Type B pancreatic cell (in vitro differentiated cells): Measurements from ENCODE around the gene ANKRD29. TPM values are rescaled to one million over a fixed set of nuclear protein-coding genes. Genes with fewer than 3 reads are reported as not detected.
"Not testable (repeated sequence)": the region's sequence is repeated elsewhere in the genome, so short reads cannot be mapped to it uniquely, and the experiment has no call there.

Experiments
- DNase-seq: peaks from one replicate; pipeline ENCODE4 v3.0.0; 2021; ENCODE audit warnings: mixed read lengths; ENCODE audit not compliant: unreplicated experiment; ENCODE audit errors: extremely low spot score
- H3K27ac Mint-ChIP-seq: 2 replicates; pipeline ENCODE4 v1.8.0; 2021; ENCODE audit warnings: mild to moderate bottlenecking, mixed read lengths
- H3K27me3 Mint-ChIP-seq: 2 replicates; pipeline ENCODE4 v1.8.0; 2021; ENCODE audit warnings: mixed read lengths
- H3K36me3 Mint-ChIP-seq: 2 replicates; pipeline ENCODE4 v1.8.0; 2021; ENCODE audit warnings: mixed read lengths
- H3K4me1 Mint-ChIP-seq: one replicate; pipeline ENCODE4 v1.8.0; 2021; ENCODE audit warnings: mixed read lengths; ENCODE audit not compliant: unreplicated experiment
- H3K4me3 Mint-ChIP-seq: 2 replicates; pipeline ENCODE4 v1.8.0; 2021; ENCODE audit warnings: mild to moderate bottlenecking, mixed read lengths
- H3K9me3 Mint-ChIP-seq: 2 replicates; pipeline ENCODE4 v1.8.0; 2021; ENCODE audit warnings: mixed read lengths
- total RNA-seq: library from RNA; stranded (reverse); gene quantifications from 2 replicates; pipeline ENCODE4 v1.2.1, GENCODE V29; 2021; ENCODE audit warnings: low replicate concordance
- TF ChIP-seq, protein P1 (sequence below): fragments of 200-600 bp; sonication (generic); conservative IDR thresholded peaks from 2 replicates; pipeline ENCODE4 v1.5.0; 2021; ENCODE audit warnings: antibody characterized with exemption, mild to moderate bottlenecking

The ANKRD29 gene
- total RNA-seq, 1 donor from 2014 or later: 3.5 TPM

DNA sequence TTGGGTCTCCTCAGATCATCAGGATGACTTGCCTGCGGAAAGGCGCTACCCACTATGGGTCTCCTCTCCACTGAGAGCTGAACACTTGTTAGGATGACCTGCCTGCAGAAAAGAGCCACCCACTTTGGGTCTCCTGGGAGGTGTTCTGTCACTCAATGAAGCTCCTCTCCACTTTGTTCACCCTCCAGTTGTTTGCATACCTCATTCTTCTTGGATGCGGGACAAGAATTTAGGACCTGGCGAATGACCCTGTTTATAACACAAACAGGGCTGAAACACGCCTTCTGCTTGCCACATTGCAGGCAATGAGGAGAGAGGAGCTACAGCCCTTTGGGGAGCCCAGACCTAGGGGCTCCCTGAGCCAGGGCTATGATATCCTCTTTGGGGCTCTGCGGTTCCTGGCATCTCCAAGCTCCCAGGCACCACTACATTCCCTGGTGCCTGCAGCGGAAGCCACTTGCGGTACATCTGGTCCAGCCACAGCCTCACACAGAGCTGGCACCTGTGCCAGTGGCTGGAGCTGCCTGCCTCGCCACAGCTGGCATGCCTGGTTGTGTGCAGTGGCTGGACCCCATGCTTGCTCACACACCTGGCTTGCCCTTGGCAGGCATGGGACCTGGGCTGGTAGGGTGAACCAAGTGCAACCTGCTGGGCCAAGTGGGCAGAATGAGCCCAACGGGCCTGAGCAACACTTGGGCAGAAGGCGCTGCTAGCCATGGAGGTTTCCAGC is 20.6 kb downstream of the ANKRD29 start:
- H3K4me3 Mint-ChIP-seq: no peak overlapping the region
- TF ChIP-seq, protein P1, sequence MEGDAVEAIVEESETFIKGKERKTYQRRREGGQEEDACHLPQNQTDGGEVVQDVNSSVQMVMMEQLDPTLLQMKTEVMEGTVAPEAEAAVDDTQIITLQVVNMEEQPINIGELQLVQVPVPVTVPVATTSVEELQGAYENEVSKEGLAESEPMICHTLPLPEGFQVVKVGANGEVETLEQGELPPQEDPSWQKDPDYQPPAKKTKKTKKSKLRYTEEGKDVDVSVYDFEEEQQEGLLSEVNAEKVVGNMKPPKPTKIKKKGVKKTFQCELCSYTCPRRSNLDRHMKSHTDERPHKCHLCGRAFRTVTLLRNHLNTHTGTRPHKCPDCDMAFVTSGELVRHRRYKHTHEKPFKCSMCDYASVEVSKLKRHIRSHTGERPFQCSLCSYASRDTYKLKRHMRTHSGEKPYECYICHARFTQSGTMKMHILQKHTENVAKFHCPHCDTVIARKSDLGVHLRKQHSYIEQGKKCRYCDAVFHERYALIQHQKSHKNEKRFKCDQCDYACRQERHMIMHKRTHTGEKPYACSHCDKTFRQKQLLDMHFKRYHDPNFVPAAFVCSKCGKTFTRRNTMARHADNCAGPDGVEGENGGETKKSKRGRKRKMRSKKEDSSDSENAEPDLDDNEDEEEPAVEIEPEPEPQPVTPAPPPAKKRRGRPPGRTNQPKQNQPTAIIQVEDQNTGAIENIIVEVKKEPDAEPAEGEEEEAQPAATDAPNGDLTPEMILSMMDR: no peak
- H3K4me1 Mint-ChIP-seq: peaks cover 6% of the 10 kb centered on the region
- H3K27me3 Mint-ChIP-seq: no peaks in the 10 kb centered on the region
- no peaks in the 10 kb centered on the region for H3K9me3 Mint-ChIP-seq
- no peak overlapping the region for H3K27ac Mint-ChIP-seq
- no peak for DNase-seq
- H3K36me3 Mint-ChIP-seq: no peaks in the 10 kb centered on the region

DNA sequence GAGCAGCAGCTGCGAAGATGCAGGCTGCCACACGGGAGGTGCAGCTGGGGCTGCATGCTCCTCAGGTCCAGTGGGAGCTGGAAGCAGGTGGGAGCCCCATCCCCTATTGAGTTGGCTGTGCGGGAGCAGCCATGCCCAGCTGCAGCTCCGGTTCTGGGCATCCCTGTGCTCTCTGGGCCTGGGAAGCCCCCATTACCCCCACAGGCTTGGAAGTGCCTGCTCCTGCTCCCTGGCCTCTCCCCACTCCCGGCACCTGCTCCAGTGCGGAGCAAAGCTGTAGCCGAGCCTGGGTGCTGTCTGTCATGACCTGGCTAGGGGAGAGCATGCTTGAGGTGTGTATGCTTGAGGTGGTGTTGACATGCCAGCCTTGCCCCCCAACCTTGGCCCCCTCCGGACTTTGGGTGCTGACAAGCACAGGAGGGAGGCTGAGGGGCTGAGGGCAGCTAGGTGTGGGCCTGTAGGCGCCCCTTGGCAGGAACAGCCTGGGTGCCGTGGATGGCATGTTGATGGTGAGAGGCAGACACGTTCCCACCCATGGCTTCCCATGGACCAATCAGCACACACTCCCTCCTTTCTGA is 21.5 kb downstream of the ANKRD29 start:
- H3K9me3 Mint-ChIP-seq: no peaks in the 10 kb centered on the region
- TF ChIP-seq, protein P1: no peak
- no peaks in the 10 kb centered on the region for H3K36me3 Mint-ChIP-seq
- DNase-seq: no peak
- H3K4me3 Mint-ChIP-seq: no peak overlapping the region
- no peak overlapping the region for H3K27ac Mint-ChIP-seq
- peaks cover 6% of the 10 kb centered on the region for H3K4me1 Mint-ChIP-seq
- H3K27me3 Mint-ChIP-seq: no peaks in the 10 kb centered on the region

DNA sequence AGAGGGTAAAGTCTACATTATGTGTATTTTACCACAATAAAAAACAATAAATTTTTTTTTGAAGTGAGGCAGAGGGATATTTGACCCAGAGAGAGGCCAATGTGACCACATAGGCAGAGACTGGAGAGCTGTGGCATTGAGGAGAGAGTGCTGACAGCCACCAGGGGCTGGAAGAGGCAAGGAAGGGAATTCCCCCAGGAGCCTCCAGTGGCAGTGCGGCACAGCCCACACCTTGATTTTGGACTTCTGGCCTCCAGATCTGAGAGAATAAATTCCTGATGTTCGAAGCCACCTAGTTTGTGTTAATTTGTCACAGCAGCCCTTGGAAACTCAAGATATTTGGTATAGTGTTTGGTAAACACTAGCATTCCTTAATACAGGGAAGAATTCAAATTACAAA is 22.7 kb downstream of the ANKRD29 start:
- Mint-ChIP-seq H3K4me3 (no peak overlapping the region), H3K36me3 (no peaks in the 10 kb centered on the region), H3K27ac (no peak overlapping the region), H3K27me3 (no peaks in the 10 kb centered on the region), H3K9me3 (no peaks in the 10 kb centered on the region), H3K4me1 (peaks cover 6% of the 10 kb centered on the region)
- DNase-seq: no peak
- TF ChIP-seq, protein P1: no peak

DNA sequence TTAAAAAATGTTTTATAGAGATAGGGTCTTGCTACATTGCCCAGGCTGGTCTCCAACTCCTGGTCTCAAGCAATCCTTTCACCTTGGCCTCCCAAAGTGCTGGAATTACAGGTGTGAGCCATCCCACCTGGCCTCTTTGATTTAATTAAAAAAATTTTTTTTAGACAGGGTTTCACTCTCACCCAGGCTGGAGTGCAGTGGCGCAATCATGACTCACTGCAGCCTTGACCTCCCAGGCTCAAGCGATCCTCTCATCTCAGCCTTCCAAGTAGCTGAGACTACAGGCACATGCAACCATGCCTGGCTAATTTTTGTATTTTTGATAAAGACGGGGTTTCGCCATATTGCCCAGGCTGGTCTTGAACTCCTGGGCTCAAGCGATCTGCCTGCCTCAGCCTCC is 26.3 kb downstream of the ANKRD29 start:
- not testable (repeated sequence) for H3K9me3 Mint-ChIP-seq, H3K27ac Mint-ChIP-seq, H3K4me1 Mint-ChIP-seq, H3K4me3 Mint-ChIP-seq, DNase-seq, H3K36me3 Mint-ChIP-seq, H3K27me3 Mint-ChIP-seq

DNA sequence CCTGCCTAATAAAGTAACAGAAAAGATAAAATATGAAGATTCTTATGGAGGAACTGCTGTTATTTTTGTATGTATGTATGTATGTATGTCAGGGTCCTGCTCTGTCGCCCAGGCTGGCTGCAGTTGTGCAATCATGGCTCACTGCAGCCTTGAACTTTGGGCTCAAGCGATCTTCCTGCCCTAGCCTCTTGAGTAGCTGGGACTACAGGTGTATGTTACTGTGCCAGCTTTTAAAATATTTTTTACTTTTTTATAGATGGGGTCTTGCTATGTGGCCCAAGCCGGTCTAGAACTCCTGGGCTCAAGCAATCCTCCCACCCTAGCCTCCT is 26.7 kb downstream of the ANKRD29 start:
- no peak for DNase-seq
- no peak overlapping the region for H3K4me3 Mint-ChIP-seq
- H3K27ac Mint-ChIP-seq: no peak overlapping the region
- TF ChIP-seq, protein P1: no peak
- H3K9me3 Mint-ChIP-seq: no peaks in the 10 kb centered on the region
- no peaks in the 10 kb centered on the region for H3K4me1 Mint-ChIP-seq
- no peaks in the 10 kb centered on the region for H3K27me3 Mint-ChIP-seq
- no peaks in the 10 kb centered on the region for H3K36me3 Mint-ChIP-seq

DNA sequence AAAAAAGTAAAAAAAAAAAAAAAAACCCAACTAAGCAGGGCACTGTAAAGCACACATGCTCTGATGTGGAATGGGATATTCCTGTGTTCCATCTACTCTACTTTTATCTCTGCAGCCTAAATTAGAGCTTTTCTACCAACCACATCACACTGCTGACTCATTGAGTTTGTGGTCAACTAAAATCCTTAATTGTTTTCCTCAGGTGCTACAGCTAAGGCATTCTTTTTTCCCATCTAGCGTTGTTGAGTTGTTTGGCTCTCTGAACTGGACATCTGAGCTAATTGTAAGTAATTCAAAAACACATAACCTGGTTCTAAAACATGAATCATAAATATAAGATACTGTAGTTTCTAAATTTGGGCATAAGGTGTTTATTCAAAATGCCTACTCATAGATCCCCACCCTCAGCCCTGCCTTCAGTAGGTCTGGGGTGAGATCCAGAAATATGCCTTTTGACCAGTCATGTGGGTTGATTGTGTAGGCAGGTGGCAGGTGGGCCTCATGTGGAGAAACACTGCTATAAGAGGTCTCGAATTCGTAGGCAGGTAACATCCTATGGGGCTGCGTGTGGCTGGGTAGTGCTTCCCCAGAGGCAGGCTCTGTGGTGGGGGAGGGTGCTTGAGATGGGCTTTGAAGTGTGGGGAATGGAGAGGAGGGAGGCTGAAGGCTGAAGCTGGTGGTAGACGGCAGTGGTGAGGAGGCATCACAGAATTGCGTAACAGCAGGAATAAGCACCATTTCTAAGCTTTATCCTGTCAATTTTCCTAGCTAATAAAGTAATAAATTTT is 27.2 kb downstream of the ANKRD29 start:
- H3K27me3 Mint-ChIP-seq: no peaks in the 10 kb centered on the region
- no peak overlapping the region for H3K4me3 Mint-ChIP-seq
- no peaks in the 10 kb centered on the region for H3K36me3 Mint-ChIP-seq
- no peak overlapping the region for H3K27ac Mint-ChIP-seq
- TF ChIP-seq, protein P1: no peak
- H3K9me3 Mint-ChIP-seq: no peaks in the 10 kb centered on the region
- no peaks in the 10 kb centered on the region for H3K4me1 Mint-ChIP-seq
- no peak for DNase-seq
